Esophagus muscularis mucosa (tissue), 4 donors: ENCODE data around the gene LTB4R2.

ENCODE experiments used
- EP300 ChIP-seq: sonication (generic); formaldehyde crosslinking; IDR thresholded peaks from one replicate; pipeline ENCODE4 v1.6.1; 2017; ENCODE audit warnings: antibody characterized with exemption
- POLR2A ChIP-seq: fragments of 450-650 bp; IDR thresholded peaks from one replicate; pipeline ENCODE4 v1.6.1; 2017; ENCODE audit warnings: antibody characterized with exemption, moderate library complexity, mild to moderate bottlenecking, low read depth
- POLR2AphosphoS5 ChIP-seq, 2 donors: sonication (generic); formaldehyde crosslinking; IDR thresholded peaks; one replicate each; pipeline ENCODE4 v1.6.1; 2017; ENCODE audit warnings: antibody characterized with exemption in 2 of 2
- TF ChIP-seq, protein P1 (sequence below), 3 experiments: fragments of 200-600 bp in 2 of 3; fragments of 450-650 bp in 1 of 3; sonication (generic) in 2 of 3; IDR thresholded peaks; one replicate each; pipeline ENCODE4 v1.5.1; 2017 to 2019; ENCODE audit warnings: antibody characterized with exemption in 3 of 3, mild to moderate bottlenecking in 2 of 3, moderate library complexity in 1 of 3

DNA sequence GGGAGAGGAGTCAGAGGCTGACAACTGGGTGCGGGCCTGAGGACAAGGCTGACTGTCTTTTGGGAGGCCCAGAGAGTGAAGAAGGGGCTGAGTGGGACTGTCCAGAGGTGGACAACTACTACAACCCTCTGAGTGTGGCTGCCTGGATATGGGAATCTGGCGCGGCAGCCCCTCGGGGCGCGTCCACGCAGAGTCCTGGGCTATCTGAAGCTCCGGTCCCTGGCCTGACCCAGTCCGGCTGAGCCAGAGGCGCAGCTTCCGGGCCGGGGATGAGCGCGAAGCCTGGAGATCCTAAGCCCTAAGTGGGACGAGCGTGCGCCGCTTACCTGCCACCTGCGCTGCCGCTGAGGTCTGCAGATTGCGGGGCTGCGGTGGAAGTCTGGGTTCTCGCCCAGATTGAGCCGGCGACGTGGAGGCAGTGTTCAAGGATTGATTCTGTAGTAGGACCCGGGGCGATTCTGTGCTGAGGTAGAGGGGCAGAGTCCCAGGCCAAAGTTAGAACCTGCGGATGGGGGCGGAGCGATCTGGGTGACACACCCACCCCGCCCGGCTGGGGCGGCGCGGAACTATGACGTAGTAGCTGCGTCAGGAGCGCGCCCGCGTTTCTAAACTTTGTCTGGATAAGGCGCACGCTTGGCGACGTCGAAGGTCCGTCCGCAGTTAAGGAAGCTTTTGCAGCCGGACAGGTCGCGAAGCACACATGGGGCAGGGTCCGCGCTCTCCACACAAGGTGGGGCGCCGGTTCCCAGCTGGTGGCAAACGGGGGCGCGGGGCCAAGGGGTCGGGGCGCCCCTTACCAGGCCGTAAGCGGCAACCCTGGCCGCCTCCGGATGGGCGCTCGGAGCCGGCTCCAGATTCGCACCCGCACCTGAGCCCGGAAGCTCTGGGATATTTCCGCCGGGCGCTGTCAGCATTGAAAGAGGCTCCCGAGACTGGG, 10.4 kb upstream of the LTB4R2 start, which contains the start of the genes DHRS1 and NOP9:
- TF ChIP-seq, protein P1, sequence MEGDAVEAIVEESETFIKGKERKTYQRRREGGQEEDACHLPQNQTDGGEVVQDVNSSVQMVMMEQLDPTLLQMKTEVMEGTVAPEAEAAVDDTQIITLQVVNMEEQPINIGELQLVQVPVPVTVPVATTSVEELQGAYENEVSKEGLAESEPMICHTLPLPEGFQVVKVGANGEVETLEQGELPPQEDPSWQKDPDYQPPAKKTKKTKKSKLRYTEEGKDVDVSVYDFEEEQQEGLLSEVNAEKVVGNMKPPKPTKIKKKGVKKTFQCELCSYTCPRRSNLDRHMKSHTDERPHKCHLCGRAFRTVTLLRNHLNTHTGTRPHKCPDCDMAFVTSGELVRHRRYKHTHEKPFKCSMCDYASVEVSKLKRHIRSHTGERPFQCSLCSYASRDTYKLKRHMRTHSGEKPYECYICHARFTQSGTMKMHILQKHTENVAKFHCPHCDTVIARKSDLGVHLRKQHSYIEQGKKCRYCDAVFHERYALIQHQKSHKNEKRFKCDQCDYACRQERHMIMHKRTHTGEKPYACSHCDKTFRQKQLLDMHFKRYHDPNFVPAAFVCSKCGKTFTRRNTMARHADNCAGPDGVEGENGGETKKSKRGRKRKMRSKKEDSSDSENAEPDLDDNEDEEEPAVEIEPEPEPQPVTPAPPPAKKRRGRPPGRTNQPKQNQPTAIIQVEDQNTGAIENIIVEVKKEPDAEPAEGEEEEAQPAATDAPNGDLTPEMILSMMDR (IDR thresholded peaks at IDR 0.05): peak in 1 of 3 experiments; percentile 26
- TF ChIP-seq POLR2A (no peak), EP300 (no peak), POLR2AphosphoS5 (IDR thresholded peaks at IDR 0.05) (peak; percentile 93 to 96)
